IPS-15b (cell line): ENCODE measurements around the gene PLXNA2.

Experiments
- H3K27me3 ChIP-seq: one replicate; pipeline ENCODE4 v1.6.1; 2013; ENCODE audit warnings: low read length; ENCODE audit not compliant: control insufficient read depth, insufficient read depth
- H3K36me3 ChIP-seq: one replicate; pipeline ENCODE4 v1.6.1; 2013; ENCODE audit warnings: low read length; ENCODE audit not compliant: control insufficient read depth, insufficient read depth
- H3K4me1 ChIP-seq: one replicate; pipeline ENCODE4 v1.6.1; 2013; ENCODE audit warnings: mild to moderate bottlenecking, low read length; ENCODE audit not compliant: control insufficient read depth, insufficient read depth
- H3K4me3 ChIP-seq: one replicate; pipeline ENCODE4 v1.5.1; 2013; ENCODE audit warnings: low read depth, low read length
- H3K9ac ChIP-seq: one replicate; pipeline ENCODE4 v1.6.1; 2013; ENCODE audit warnings: low read depth, mild to moderate bottlenecking, low read length
- H3K9me3 ChIP-seq: one replicate; pipeline ENCODE4 v1.6.1; 2013; ENCODE audit warnings: mild to moderate bottlenecking, low read length; ENCODE audit not compliant: control insufficient read depth, insufficient read depth

PLXNA2 gene

DNA sequence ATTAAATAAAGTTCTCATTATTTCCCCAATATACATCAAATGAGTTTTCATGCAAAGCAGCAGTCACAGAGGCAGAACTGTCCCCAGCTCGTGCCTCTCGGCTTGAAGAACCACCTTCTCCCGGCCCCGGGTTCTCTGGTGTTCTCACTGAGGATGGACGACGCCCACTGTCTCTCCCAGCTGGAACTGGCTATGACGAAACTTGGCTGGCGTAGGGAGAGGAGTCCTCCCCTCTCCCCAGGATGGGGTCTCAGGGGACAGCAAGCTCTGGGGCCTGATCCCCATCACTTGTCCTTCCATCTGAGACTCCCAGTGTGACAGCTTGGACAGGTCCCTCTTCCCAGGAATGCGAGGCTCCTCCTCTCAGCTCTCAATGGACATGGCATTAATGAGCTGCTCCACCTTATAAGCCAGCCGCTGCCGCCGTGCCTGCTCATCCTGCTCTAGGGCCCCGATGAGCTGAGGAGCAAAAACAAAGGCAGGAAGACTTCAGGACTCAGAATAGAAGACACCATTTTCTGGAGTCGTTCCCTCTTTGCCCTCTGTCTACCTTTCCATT, 217.2 kb downstream of the PLXNA2 start:
- H3K9me3 ChIP-seq = no peaks in the 10 kb centered on the region
- peaks cover 2% of the 10 kb centered on the region for H3K27me3 ChIP-seq
- no peaks in the 10 kb centered on the region for H3K36me3 ChIP-seq
- no peak overlapping the region for H3K9ac ChIP-seq
- no peaks in the 10 kb centered on the region for H3K4me1 ChIP-seq
- H3K4me3 ChIP-seq = no peak overlapping the region

DNA sequence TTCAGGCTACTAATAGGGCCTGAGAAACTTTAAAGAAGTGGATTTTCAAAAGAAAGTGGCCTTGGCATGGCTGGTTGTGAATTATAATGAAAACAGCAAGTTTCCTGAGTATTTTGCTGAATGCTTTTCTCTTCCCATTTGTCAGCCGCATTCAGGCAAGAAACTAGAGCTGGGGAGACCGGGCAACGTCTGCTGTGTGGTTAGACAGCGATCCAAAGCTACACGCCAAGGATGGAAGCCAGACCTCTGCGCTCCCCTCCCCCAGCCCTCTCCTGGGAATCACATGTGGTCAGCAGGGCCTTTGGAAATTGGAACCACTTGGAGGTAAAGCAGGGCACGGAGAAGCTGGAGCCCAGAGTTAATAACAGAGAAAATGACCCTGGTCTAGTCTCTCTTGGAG, 219.2 kb downstream of the PLXNA2 start:
- H3K9ac ChIP-seq = no peak overlapping the region
- no peaks in the 10 kb centered on the region for H3K9me3 ChIP-seq
- H3K36me3 ChIP-seq = no peaks in the 10 kb centered on the region
- no peak overlapping the region for H3K4me3 ChIP-seq
- H3K4me1 ChIP-seq = no peaks in the 10 kb centered on the region
- H3K27me3 ChIP-seq = peaks cover 2% of the 10 kb centered on the region

DNA sequence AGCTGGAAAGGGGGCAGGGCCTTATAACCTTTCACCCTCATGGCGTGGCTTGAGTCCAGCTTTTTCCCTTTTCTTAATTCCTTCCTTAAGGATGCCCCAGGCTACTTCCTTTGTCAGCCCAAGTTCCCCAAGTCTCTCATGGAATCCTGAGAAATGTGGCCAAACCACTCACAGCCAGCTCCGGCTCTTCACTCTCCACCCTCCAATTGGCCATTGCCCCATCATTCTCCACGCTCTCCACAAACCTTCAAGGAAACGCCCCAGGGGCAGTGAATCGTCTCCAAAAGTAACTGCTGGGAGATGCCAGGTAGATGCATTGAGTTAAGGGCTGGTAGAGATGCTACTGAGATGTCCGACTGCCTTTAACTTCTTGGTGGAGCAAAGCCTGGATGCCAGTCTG, 219.8 kb downstream of the PLXNA2 start:
- Histone ChIP-seq H3K4me3 (no peak overlapping the region), H3K36me3 (no peaks in the 10 kb centered on the region), H3K9ac (no peak overlapping the region), H3K4me1 (no peaks in the 10 kb centered on the region), H3K9me3 (no peaks in the 10 kb centered on the region), H3K27me3 (peaks cover 2% of the 10 kb centered on the region)

DNA sequence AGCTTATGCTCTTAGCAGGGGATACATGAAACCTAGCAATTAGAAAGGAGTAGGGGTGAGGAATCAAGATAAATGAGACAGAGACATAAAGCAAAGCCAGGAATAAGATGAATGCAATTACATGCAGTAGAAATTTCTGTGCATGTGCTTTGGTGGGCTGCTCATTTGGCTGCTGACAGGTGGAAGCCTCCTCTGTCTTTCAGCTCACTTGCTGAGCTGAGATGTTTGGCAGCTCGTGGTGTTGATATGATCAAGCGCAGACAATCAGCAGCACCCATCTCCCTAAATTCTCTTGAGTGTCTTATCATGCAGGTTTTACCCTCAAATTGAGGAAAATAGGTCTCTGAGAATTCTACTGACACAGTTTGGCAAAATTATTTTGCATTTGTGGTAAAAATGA, 224.9 kb downstream of the PLXNA2 start:
- H3K9me3 ChIP-seq = no peaks in the 10 kb centered on the region
- H3K9ac ChIP-seq = no peak overlapping the region
- no peaks in the 10 kb centered on the region for H3K36me3 ChIP-seq
- H3K4me3 ChIP-seq = no peak overlapping the region
- no peaks in the 10 kb centered on the region for H3K4me1 ChIP-seq
- H3K27me3 ChIP-seq = peaks cover 2% of the 10 kb centered on the region

DNA sequence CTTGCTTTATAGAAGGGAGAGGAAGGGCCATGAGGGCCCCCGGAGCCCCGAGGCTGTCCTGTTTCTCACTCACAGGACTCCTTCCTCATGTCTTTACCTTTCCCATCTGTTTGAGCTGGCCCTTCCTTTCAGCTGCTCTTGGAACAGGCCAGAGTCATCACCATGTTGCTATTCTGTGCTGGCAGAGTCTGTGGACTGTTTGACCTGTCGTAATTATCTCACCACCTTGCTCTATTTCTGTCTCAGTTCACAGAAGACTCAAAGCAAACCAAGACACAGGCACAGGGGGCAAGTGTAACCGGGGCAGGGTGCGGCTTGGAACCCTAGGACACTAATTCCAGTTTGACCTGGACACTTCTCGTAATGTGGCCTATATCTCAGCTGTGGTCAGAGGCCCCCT, 228.9 kb downstream of the PLXNA2 start:
- H3K36me3 ChIP-seq = no peaks in the 10 kb centered on the region
- no peaks in the 10 kb centered on the region for H3K27me3 ChIP-seq
- H3K4me1 ChIP-seq = no peaks in the 10 kb centered on the region
- H3K9me3 ChIP-seq = no peaks in the 10 kb centered on the region
- H3K4me3 ChIP-seq = no peak overlapping the region
- H3K9ac ChIP-seq = no peak overlapping the region

DNA sequence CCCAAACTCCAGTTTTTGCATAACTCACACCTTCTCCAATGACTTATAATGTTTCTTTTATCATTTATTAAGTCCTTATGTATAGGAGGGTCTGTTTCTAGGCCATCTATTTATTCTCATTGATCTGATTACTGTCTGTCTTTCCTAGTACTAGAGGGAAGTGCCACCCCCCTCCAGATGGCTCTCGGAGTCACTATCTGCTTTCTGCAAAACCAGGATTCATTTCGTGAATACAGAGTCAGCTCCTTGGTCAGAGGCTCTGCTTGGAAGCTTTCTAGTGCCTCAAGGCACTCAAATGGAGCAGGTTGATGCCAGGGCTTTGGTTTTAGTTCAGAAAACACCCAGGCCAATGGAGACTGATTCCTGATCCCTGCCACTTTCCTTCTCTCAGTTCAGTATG, 231.0 kb downstream of the PLXNA2 start:
- Histone ChIP-seq H3K4me1 (no peaks in the 10 kb centered on the region), H3K4me3 (no peak overlapping the region), H3K36me3 (no peaks in the 10 kb centered on the region), H3K9ac (no peak overlapping the region), H3K9me3 (no peaks in the 10 kb centered on the region), H3K27me3 (no peaks in the 10 kb centered on the region)

DNA sequence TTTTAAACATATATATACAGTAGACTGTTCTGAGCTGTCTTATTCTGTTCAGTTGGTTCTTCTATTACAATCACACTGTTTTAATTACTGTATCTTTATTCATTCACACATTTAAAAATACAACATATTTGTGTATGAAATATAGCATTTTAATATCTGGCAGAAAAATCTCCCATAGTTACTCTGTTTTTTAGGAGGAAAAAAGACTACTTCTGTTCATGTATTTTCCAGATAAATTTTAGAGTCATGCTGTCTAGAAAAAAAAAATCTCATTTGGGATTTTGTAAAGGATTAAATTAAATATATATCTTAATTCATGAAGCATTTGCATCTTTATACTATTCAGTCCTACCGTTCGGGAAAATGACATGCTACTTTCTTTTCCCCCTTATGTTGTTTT, 231.5 kb downstream of the PLXNA2 start:
- no peaks in the 10 kb centered on the region for H3K4me1 ChIP-seq
- H3K4me3 ChIP-seq = no peak overlapping the region
- no peak overlapping the region for H3K9ac ChIP-seq
- no peaks in the 10 kb centered on the region for H3K9me3 ChIP-seq
- H3K27me3 ChIP-seq = no peaks in the 10 kb centered on the region
- H3K36me3 ChIP-seq = no peaks in the 10 kb centered on the region

DNA sequence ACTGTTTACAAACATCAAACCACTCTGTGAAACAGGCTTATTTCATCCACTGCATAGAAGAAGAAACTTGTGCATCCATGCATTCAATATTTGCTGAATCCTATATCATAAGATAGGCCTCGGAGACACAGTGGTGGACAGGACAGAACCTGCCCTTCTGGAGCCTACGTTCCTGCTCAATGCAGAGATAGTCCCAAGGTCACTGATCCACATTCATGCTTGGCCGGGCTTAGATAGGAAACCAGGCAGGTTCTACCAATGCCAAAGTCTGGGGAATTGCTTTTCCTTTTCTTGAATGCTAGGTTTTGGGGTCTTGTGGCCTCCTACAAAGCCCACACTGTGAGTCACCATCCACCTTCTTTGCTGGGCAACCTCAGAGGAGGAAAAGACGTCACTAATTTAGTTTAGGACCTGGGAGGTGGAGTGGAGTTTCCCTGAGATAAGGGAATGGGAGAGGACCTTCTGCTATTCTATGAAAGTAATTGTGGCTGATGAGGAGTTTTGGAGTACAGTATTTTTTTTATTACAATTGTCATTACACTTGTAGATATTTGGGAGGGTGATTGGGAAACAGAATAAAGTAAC, 233.6 kb downstream of the PLXNA2 start:
- Histone ChIP-seq H3K27me3 (no peaks in the 10 kb centered on the region), H3K4me3 (no peak overlapping the region), H3K36me3 (no peaks in the 10 kb centered on the region), H3K9ac (no peak overlapping the region), H3K4me1 (no peaks in the 10 kb centered on the region), H3K9me3 (no peaks in the 10 kb centered on the region)

DNA sequence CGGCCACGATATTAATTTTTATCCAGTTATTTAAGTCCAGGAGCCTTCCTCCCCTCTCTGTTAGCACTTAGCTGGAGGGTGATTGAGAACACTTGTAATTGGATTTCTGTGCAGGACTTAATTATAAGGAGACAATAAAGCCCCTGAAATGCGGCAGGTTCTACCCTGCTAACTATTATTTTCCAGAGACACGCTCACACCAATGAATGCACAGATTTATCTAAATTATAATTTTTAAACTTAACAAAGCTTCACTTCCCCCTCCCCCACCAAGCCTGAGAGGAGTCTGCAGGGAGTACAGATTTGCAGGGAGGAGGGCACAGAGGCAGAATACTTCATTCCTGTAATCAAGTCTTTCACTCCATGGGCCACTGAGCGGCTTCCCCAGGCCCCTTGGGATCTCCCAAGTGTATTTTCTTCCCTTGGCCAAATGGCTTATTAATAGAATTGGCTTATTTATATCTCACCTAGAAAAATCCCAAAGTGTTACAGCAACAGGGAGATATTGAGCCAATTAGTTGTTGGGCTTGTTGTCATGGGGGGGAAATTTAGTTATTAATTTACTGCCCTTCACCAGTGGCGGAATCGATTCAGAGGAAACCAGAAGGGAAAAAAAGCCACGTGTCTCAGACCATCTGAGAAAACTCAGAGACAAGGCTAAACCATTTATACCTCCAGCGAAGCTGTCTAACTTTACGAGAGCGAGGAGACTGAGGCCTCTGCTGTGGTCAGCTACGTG, 234.3 kb downstream of the PLXNA2 start:
- no peak overlapping the region for H3K9ac ChIP-seq
- no peaks in the 10 kb centered on the region for H3K9me3 ChIP-seq
- no peak overlapping the region for H3K4me3 ChIP-seq
- no peaks in the 10 kb centered on the region for H3K27me3 ChIP-seq
- no peaks in the 10 kb centered on the region for H3K36me3 ChIP-seq
- no peaks in the 10 kb centered on the region for H3K4me1 ChIP-seq

DNA sequence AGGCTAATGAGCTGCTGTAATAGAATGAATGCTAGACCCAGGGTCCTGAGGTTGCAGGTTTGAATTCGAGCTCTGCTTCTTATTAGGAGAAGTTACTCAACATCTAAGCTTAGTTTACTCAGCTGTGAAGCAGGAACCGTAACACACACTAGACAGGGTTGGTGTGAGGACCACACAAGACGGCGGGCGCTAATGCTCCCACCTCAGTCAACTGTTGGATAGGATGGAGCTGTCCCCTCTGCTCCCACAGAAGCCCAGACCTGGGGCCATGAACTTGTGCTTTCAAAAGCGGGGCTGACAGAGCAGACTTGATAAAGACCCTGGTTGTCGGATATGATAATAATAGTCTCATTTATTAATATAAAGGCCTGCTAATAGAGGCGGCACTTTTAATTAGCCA, 234.9 kb downstream of the PLXNA2 start:
- Histone ChIP-seq H3K9me3 (no peaks in the 10 kb centered on the region), H3K4me1 (no peaks in the 10 kb centered on the region), H3K9ac (no peak overlapping the region), H3K36me3 (no peaks in the 10 kb centered on the region), H3K4me3 (no peak overlapping the region), H3K27me3 (no peaks in the 10 kb centered on the region)

DNA sequence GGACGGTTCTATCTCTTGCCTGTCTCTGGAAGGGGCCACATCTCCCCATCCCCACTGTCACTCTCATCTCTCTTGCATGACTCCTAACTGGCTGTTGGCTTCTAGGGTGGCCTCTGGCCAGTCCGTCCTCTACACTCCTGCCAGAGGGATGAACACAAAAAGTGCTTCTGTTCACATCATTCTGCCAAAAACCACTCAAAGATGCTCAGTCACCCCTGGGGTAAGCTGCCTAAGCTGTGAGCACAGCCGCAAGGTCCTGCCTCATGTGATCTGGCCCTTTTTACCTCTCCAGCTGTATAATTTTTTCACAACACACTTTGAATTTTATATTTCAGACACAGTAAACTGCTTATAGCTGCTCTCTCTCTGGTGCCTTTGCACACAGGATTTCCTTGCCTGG, 235.7 kb downstream of the PLXNA2 start:
- no peak overlapping the region for H3K4me3 ChIP-seq
- no peaks in the 10 kb centered on the region for H3K27me3 ChIP-seq
- H3K36me3 ChIP-seq = no peaks in the 10 kb centered on the region
- H3K9ac ChIP-seq = no peak overlapping the region
- no peaks in the 10 kb centered on the region for H3K4me1 ChIP-seq
- no peaks in the 10 kb centered on the region for H3K9me3 ChIP-seq

DNA sequence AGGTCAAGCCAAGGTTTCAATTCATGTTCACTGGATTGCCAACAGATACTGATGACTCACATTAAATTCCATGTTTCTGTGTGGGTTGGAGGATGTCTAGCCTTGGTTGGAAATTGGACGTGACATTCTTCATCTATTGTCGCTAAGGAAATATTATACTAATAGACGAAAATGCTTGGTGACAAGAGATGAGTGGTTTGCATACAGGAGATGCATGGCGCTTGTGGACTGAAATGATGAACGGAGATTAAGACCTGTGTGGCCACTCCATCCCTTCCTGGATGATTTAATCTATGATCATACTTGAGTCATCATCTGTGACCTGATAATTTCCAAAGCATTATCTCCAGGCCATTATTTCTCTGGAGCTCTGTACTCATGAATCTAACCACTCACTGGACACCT, 236.2 kb downstream of the PLXNA2 start:
- no peak overlapping the region for H3K4me3 ChIP-seq
- H3K9me3 ChIP-seq = no peaks in the 10 kb centered on the region
- H3K36me3 ChIP-seq = no peaks in the 10 kb centered on the region
- no peak overlapping the region for H3K9ac ChIP-seq
- H3K27me3 ChIP-seq = no peaks in the 10 kb centered on the region
- H3K4me1 ChIP-seq = no peaks in the 10 kb centered on the region
